GM19023 (cell line): ENCODE data around the gene TNFRSF6B.
A peak's percentile ranks its signal among the peaks of the same experiment; 100 is the strongest.
"Not testable (repeated sequence)": the region's sequence is repeated elsewhere in the genome, so short reads cannot be mapped to it uniquely, and the experiment has no call there.

Experiments
- ATAC-seq: cut with Tn5 transposase; IDR thresholded peaks from one replicate; pipeline ENCODE4 v1.9.1; 2021; ENCODE audit warnings: mild to moderate bottlenecking, moderate library complexity; ENCODE audit not compliant: unreplicated experiment

The TNFRSF6B gene, protein sequence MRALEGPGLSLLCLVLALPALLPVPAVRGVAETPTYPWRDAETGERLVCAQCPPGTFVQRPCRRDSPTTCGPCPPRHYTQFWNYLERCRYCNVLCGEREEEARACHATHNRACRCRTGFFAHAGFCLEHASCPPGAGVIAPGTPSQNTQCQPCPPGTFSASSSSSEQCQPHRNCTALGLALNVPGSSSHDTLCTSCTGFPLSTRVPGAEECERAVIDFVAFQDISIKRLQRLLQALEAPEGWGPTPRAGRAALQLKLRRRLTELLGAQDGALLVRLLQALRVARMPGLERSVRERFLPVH

DNA sequence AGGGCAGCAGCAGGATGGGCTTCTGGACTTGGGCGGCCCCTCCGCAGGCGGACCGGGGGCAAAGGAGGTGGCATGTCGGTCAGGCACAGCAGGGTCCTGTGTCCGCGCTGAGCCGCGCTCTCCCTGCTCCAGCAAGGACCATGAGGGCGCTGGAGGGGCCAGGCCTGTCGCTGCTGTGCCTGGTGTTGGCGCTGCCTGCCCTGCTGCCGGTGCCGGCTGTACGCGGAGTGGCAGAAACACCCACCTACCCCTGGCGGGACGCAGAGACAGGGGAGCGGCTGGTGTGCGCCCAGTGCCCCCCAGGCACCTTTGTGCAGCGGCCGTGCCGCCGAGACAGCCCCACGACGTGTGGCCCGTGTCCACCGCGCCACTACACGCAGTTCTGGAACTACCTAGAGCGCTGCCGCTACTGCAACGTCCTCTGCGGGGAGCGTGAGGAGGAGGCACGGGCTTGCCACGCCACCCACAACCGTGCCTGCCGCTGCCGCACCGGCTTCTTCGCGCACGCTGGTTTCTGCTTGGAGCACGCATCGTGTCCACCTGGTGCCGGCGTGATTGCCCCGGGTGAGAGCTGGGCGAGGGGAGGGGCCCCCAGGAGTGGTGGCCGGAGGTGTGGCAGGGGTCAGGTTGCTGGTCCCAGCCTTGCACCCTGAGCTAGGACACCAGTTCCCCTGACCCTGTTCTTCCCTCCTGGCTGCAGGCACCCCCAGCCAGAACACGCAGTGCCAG lies at the start of gene TNFRSF6B:
TSS of gene TNFRSF6B (plus strand) at position 25 of the 729 bp plus-strand sequence. CDS start at position 141, 116 bp downstream.
- ATAC-seq, result no peak

DNA sequence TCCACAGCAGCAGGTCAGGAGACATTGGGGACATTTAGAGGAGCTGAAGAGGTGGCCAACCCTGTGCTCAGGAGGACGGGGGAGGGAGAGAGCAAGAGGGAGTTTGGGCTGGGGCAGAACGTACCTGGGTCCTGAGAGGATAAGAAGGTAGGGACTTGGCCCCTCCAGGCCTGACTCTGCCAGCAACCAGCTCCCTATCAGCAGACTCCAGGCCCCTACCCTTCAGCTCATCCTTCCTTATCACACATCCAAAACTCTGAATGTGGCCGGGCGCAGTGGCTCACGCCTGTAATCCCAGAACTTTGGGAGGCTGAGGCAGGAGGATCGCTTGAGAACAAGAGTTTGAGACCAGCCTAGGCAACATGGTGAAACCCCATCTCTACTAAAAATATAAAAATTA lies 48.3 kb upstream of the TNFRSF6B start:
- ATAC-seq, result no peak

- ATAC-seq, result no peak
Observed at GRCh38 chr20:63648895-63649589, 47.4 kb upstream of the TNFRSF6B start.

- not testable (repeated sequence) for ATAC-seq
Observed at GRCh38 chr20:63650486-63650885, 46.0 kb upstream of the TNFRSF6B start.

DNA sequence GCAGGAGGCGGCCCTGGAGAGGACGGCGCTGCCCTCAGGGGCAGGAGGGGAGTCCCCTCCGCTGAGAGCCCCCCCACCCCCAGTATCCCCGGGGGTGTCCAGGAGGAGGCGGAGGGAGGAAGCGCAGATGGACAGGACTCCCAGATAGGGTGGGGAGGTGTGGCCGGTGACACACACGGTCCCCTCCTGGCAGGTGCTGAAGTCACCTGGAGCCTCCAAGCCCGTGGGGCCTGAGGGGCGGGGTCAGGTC lies 44.6 kb upstream of the TNFRSF6B start:
- ATAC-seq, result no peak

DNA sequence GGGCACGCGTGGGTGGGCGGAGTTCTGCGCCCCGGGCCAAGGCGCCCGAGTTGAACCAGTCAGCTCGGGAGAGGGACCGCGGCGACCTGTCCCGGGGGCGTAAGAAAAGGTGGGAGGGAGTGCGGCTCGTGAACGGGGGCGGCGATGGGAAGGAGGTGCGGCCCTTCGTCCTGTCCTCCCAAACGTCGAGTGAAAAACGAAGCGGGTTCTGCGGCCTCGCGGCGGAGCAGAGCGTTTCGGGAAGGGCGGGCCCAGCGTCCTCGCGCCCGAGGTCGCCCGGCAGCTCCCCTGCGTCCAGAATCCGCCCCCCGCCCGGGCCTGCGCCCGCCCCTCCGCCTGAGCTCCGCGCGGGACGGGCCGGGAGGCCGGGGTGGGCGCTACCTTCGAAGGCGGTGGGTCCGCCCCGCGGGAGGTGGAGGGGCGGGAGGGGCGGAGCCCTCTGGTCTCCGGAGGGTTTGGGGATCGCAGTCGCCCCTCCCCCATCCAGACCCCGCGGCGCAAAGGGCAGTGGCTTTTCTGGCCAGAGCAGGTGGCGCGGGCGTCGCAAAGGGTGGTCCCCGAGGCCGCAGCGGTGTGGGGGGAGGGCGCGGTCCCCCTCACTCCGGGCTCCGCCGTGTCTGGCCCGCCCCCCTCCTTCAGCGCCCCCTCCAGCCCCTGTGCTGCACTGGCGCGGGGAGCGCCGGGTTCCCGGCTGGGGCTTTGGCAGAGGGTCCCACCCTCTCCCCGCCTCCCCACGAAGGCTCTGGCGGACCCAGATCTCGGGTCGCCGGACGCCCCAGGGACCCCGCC lies 44.1 kb upstream of the TNFRSF6B start:
- ATAC-seq, result no peak

DNA sequence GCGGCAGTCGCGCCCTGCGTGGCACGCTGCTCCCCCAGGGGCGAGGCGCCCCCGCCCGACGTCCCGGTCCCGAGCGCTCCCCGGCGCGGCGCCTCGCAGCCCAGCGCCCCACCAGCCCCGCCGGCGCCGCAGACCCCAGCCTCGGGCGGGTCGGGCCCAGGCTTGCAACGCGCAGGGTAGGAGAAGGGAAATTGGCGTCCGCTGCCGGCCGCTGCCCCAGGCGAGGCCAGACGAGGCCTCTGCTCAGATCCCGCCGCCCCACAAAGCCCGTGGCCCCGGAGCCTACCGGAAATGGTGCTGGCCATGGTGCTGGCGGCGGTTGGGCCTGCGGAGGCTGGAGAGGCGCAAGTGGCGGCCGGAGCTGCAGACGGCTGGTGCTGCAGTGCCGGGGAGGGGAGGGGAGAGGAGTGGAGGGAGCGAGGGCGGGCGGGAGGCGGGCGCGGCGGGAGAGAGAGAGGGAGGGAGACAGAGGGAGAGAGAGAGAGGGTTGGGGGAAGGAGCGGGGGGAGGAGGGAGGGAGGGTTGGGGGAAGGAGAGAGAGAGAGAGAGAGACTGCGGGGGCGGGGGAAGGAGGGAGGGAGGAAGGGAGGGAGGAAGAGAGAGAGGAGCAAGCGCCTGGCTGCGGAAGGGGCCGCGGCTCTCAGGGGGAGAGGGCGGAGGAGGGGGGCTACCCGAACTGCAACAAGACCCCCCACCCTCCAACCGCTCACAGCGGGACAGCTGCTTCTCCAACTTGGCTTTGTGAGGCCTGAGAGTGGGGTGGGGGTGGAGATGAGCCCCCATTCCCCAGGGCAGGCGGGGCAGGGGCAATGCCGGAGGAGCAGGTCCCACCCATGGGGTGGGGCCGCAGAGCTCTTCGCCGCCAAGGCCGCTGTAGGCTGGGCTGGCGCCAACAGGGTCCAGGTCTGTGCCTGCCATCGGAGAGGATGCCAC lies 43.1 kb upstream of the TNFRSF6B start, which contains the start of gene STMN3:
TSS of gene STMN3 (minus strand) at position 384 of the 933 bp plus-strand sequence. CDS start at position 305, 79 bp downstream.
- ATAC-seq, result no peak

DNA sequence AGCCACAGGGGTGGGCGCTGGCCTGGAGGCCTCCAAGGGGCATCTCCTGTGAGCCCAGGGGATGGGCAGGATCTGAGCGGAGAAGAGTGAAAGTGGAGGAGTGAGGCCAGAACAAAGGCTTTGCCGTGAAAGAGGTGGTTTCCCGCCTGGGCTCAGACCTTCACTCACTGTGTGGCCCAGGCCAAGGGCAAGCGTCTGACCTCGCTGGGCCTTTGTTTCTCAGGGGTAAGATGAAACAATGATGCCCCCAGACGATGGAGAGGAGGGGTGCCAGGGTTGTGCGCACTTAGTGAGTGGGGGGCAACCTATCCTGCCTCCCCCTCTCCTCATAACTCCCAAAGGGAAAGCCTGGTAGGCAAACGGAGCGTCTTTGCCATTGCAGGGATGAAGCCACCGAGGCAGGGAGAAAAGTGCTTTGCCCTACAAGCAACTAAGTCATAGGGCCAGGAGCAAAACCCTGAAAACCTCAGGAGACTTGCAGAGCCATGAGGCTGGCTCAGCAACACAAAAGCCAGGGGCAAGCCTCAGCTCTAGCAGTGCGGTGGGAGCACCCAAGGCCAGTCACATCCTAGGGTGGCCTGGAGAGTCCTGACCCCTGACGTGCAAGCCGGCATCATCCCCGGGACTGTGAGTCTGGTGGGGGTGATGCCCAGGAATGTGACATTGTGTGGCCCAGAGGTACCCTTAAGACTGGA lies 42.3 kb upstream of the TNFRSF6B start:
- no peak for ATAC-seq

GRCh38 chr20:63655249-63655648 lies 41.2 kb upstream of the TNFRSF6B start:
- ATAC-seq, result no peak

DNA sequence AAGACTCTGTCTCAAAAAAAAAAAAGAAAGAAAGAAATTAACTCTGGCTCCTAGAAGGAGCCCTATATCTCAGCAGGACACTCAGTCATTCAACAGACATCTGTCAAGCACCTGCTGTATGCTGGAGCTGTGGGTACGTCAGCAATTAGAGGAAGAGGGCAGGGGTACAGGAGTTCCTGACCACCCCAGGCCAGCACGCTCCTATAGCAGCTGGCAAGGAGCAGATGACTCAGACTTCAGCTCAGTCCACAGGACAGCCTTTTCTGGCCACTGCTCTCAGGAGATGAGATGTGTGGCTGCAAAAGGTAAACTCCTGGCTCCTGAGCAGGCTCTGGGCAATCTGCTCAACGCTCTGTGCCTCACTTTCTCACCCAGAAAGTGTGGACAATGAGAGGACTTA lies 40.0 kb upstream of the TNFRSF6B start:
- no peak for ATAC-seq

DNA sequence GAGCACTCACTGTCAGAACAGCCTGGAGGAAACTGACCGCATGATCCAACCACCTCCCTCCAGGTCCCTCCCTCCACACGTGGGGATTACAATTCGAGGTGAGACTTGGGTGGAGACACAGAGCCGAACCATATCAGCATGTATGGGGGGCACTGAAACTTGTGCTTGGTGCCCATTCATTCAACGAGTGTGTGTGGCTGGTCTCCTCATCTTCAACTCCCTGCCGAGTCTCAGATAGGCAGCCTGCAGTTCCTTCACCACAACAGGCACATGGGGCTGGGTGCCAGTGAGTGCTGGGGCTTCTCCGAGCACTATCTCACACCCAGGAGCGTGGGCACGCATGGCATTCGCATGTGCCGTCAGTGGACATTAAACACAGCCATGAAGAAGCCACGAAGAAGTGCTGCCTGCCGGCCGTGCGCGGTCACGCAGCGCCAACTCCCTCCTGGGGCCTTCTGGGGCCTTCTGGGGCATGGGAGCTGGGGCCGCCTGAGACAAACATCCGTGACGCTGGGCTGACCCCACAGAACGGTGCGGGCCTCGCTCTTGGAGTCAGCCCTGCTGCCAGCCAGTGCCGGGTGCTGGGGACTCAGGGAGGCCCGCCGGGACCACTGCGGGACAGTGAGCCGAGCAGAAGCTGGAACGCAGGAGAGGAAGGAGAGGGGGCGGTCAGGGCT lies 39.1 kb upstream of the TNFRSF6B start:
- no peak for ATAC-seq

- peak; percentile 87 for ATAC-seq
Observed at GRCh38 chr20:63657937-63658748, 38.3 kb upstream of the TNFRSF6B start, which contains the start of gene RTEL1. TSS of gene RTEL1 (plus strand) at chr20:63658312. CDS start at chr20:63659403, 1,091 bp downstream.

DNA sequence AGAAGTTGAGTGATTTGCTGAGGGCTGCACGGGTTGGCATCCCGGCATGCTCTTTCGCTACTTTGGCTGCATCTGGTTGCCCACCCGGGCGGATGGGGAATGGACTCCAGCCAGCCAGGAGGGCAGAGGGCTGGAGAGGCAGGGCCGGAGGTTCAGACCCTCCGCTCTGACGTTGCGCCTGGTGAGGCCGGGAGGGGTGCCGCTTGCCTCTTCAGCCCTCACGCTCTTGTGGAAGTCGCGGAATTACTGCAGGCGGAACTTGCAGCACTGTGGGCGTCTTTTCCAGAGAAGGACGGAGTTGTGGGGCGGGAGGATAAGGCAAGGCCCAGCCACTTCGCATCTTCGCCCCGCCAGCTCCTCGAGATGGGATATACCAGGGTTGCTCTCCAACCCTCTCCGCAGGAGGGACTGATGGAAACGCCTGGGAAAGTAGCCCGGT lies 37.7 kb upstream of the TNFRSF6B start:
- ATAC-seq, result peak; percentile 20

DNA sequence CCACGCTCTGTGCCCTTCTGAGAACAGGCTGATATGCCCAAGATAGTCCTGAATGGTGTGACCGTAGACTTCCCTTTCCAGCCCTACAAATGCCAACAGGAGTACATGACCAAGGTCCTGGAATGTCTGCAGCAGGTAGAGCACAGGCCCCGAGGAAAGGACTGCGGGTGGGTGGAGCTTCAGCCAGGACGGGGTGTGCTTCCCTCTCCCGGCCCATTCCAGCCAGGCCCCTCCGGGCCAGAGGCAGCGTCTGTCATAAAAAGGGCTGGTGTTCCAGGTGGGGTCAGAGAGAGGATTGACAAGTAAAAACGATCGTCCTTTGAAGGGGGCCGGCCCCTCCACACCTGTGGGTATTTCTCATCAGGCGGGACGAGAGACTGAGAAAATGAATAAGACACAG lies 37.1 kb upstream of the TNFRSF6B start:
- no peak for ATAC-seq

DNA sequence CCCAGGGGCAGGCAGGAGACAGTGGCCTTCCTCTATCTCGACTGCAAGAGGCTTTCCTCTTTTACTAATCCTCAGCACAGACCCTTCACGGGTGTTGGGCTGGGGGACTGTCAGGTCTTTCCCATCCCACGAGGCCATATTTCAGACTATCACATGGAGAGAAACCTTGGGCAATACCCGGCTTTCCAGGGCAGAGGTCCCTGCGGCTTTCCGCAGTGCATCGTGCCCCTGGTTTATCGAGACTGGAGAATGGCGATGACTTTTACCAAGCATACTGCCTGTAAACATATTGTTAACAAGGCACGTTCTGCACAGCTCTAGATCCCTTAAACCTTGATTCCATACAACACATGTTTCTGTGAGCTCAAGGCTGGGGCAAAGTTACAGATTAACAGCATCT lies 36.3 kb upstream of the TNFRSF6B start:
- not testable (repeated sequence) for ATAC-seq

DNA sequence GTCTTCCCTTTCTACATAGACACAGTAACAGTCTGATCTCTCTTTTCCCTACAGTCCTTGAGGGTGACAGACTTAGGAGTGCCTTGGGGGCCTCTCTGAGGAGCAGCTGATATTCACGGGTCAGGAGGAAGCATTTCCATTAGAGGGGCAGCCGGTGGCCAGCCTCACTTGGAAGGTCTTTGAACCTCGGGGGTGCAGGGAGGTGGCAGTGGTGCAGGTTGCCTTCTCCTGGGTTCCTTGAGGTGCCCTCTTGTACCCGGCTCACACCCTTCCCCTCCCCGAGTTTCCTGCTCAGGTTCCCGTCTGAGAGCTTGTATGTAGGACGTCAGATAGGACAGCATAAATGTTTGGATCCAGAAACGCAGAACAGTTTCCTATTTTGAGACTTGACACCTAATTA lies 35.8 kb upstream of the TNFRSF6B start:
- ATAC-seq, result no peak

- no peak for ATAC-seq
Observed at GRCh38 chr20:63661108-63661507, 35.3 kb upstream of the TNFRSF6B start.
